HG03060 (cell line): Measurements from ENCODE around the gene STPG2.

Experiments
- ATAC-seq: cut with Tn5 transposase; IDR thresholded peaks from one replicate; pipeline ENCODE4 v1.9.1; 2021; ENCODE audit warnings: low read depth, moderate number of reproducible peaks; ENCODE audit not compliant: unreplicated experiment

Gene STPG2

DNA sequence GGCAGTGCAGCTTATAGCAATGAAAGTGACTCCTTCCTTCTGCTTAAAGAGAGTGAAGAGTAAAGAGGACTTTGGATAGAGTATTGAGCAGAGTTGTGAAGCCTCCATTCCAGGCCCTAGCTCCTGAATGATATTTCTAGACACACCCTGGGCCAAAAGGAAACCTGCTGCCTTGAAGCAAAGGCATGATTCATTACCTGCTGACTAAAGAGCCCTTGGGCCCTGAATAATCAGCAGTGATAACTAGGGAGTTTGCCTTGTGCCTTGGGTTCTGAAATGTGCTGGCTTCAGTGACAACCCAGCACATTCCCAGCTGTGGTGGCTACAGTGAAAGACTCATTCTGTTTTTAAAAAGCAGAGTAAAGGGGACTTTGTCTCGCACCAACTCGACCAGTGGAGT, 49.2 kb downstream of the STPG2 start:
- no peak for ATAC-seq

DNA sequence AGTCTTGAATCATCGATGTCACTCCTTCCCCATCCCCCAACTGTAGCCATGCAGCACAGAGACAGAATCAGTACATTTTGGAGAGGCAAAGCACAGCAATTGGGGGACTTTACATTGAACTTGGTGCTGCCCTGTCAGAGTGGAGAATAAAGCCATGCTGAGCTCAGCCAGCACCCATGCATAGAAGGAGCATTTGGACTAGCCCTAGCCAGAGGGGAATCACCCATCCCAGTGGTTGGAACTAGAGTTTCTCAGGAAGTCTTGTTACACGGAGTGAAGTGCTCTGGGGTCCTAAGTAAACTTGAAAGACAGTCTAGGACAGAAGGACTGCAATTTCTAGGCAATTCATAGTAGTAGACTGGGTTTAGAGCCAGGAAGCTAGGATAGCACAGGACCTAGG, 49.6 kb downstream of the STPG2 start:
- ATAC-seq = no peak

DNA sequence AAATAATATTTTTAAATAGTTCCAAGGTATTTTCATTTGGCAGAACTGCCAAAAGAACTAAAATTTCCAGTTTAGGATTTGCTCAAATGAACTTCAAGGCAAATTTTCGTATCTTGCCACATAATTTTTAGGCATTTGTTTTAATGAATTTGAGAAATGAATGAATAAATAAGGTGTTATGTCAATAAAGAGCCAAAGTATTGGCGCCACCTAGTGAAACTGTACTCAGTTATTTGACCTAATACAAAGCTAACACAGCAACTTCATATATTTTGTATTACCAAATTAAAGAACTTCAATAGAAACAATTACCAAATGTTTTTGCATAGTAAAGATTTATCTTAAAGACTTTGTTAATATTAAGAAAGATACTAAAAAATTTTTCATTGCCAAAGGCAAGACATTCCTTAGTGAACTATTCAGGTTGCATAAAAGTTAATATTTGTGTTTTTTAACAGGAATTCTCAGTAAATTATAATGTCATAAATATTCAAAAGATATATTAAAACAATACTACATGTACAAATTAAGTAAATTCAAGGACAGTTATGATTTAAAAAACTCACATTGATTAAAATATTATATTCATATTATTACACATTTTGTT, 50.3 kb downstream of the STPG2 start:
- no peak for ATAC-seq

DNA sequence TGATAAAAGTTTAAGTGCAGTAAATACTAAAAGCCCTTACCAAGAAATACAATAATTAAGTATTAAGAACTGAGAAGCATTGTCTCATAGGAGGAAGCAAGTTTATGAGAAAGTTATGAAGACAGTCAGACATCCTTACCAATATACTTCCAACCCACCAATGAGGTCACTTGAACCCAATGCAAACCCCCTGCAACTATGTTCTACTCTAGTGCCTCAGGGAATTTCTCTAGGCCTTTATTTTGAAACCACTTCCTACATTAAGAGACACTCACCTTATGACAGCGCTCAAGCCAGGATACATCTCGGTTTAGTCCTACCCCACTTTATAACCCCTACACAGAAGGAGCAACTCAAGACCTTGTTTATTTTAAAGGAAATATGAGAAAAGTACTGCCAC, 61.3 kb downstream of the STPG2 start:
- ATAC-seq = no peak

DNA sequence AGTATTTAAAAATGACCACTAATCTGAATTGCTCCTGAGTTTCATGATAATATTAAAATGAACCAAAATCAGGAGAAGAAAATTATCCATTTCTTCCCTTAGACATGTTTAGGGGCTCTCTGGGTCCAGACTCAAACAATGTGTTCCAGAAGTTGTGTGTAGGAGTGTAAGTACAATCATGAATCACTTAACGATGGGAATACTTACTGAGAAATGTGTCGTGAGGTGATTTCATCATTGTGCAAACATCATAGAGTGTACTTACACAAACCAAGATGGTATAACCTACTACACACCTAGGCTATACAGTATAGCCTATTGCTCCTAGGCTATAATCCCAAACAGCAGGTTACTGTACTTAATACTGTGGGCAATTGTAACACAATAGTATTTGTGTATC, 74.8 kb downstream of the STPG2 start:
- ATAC-seq = no peak

DNA sequence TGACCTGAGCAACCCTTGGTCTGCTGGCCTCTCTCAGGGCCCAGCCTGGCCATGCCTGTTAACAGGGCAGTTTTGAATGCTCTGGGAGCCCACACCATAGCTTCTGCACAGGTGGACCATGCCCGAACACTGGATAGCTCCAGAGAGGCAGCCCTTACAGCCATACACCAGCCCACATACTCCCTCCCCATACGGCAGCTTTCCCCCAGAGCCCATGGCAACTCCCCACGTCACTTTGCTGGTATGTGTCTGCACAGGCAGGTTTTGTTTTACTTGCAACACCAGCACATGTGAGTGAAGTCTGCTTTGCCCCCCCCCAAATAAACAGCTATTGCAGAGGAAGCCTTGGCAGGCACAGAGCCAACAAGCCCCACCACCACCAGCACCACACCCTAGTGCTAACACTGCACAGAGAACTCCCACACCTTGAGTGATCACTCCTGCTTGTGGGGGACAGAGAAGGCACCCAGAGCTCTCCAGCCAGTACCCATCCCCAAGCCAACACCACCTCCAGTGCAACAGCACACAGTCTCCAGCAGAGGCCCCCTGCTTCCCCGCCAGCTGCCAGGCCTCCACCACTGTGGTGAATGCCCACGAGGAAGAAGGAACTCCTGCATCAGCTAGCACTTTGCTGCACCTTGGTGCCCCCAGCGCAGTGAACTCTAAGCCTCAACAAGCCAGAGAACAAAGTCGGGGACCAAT, 87.3 kb downstream of the STPG2 start:
- no peak for ATAC-seq

DNA sequence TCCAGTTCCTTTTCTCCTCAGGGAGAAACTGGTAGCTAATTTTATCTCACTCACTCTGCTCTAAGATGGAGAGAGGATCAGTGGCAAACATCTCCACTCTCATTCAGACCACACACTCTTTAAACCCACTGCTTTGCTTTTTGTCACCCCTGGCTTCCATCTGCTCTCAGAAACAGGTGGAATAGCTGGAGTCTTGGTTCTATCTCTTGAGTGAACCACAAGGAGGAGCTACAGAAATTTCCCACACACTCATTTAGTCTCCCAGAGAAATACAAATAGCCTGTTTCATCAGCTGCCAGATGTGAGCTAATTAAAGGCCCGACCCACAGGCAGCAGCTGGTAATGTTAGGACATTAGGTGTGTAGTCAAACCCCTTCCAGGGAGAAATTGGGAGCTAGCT, 96.6 kb downstream of the STPG2 start:
- ATAC-seq = no peak

DNA sequence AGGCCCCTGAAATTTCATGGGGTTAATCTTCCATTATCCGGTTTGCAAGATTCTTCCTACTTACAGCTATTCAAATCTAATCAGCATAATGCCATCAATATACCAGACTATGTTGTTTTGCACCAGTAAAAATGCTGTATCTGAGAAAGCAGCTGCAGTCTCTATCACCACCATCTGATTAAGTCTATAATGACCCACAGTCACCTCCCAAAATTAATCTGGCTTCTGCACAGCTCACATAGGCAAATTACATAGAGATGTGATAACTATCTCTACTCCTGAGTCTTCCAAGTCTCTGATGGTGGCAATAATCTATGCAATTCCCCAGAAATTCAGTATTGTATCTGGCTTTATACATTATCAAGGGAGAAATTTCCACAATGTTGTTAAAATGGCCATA, 113.2 kb downstream of the STPG2 start:
- ATAC-seq = no peak

DNA sequence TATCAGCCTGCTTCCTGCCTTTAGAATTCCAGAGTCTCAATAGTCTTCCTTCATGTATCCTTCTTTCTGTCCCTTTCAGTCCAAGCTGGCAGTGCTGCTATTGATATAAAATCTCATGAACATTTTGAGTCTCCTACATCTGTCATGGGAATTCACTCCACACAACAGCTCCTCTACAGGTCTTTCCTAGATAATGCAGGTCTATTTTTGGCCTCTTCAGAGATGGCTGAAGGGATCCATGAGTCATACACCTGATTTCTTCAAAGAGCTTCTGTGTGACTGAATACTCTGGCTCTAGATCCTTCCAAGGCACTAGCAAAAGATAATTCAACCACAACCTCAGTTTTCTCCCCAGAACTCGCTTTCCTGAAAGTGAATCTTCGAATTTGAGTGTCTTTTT, 115.4 kb downstream of the STPG2 start:
- no peak for ATAC-seq

DNA sequence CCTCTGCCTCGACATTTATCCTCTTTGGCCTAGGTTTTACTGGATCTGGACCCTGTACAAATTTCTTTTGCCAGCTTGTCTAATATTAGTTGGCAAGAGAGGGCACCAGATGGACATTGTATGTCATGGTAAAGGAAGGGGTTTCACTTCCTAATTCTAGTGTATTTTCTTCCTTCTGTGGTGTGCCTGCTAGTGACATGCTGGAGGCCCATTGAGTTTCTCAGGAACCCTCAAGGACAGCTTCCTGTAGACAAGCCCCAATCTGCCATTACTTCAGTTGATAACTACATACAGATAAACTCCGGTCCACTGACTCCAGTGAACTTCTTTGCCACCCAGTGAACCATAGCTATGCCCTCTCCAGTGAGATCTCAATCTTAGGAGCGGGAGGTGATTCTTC, 116.9 kb downstream of the STPG2 start:
- no peak for ATAC-seq

DNA sequence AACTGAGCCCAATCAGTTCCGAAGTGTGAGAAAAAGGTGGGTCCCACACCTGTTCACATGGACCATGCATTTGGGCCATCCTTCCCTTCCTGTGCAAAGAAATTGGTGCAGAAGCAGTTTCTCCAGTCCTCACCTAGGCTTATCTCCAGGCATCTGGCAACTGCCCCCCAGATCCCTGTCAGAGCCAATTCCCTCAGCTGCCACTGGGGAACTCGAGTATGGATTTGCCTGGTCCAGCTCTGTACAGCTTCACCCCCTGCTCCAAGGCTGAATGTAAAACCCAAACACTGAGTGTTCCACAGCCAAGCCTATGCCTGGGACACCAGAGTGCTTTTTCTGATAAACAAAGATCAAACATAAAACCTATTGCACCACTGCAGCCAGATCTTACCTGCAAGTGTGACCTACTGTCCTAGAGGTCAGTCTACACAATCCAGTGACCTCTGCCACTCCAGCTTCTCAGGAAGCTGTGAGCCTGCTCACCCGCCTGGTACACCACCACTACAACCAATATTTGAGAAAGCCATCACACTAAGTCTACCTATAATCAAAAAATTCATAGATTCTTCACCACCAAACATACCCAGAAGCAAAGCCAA, 136.4 kb downstream of the STPG2 start:
- ATAC-seq = no peak

DNA sequence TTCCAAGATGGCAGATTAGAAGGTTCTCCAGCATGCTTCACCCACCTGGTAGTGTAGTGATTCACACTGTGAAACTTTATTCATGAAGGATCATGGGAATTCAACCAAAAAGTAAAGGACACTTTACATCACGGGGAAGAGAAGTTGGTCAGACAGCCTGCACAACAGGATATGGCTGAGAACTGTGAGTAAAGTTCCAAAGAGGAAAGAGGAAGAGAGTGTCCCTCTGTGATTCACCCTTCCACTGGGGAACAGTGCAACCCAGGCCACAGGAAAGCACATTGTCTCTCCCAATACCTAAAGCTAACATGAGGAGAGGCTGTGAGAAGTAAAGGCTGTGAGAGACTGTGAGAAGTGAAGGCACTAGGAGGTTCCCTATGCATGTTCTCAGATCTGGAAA, 137.2 kb downstream of the STPG2 start:
- no peak for ATAC-seq

DNA sequence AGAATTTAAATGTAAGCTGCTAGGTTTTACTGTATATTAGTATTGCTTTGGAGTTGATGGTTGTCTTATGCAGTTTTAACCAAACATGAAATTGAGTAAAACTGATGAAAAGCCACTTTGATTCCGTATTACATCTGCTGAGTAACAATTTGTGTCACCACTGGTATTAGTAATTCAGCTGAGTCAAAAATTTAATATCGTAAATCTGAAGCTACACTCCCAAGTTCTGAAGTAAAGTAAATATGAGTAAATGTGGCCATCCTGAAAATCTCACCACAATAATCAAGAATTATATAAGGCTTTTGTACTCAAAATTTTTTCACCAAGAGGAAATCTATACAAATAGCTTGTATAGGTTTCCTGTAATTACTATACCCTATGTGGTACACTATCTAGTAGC, 142.3 kb downstream of the STPG2 start:
- no peak for ATAC-seq

DNA sequence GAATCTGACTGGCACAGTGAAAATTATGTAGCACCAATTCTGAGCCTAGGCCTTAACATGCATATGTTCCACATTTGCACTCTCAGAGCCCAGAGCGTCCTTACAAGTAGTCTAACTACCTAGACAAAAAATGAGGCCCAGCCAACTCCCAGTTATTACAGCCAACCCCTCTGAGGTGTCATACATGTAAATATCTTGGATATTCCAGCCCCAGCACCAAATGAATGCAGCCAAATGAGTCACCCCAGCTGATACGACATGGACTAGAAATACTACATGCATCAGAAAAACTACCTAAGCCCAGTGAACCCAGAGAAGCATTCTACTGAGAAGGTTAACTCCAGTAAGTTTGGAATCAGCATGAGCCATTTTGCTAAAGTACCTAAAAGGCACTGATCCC, 145.1 kb downstream of the STPG2 start:
- no peak for ATAC-seq

DNA sequence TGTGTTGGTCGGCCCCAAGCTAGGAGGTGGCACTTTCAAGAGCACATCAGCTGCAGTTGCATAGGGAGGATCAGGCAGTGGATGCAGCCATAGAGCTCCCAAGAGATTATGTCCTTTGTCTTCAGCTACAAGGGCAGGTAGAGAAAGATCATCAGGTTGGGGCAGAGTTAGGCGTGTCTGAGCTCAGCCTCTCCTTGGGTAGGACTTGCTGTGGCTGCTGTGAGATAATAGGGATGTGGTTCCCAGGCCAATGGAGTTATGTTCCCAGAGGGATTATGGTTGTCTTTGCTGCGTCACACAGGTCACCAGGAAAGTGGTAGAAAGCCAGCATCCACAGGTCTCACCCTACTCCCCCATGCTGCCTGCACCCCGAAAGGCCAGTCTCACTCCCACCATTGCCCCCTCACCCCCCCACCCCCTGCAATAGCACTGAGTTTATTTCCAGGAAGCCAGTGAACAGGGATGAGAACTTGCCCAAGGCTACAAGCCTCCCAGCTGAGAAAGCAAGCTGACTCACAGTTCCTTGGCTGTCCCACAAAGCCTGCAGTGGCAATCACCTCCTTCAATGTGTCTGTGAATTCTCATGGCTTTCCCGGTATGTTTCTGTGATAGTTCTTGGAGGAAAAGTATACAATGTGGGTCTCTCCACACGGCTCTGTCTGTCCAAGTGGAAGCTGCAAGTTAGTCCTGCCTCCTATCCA, 148.4 kb downstream of the STPG2 start:
- no peak for ATAC-seq

DNA sequence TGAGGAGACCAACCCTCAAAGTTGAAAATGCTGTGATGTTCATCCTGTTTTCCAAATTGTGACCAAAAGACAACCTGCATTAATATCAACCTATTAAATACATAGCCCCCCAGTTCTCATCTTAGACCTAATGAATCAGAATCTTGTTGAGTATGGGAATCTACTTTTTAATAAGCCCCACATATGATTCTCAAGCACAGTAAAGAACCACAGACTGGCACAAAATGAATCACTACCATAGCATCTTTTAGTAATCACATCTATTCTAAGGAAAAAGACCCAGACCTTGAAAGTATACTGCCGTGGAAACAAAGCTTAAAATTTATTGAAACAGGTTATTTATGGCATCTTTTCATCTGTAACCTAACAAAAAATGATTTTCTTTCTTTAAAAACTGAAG, 152.9 kb downstream of the STPG2 start:
- no peak for ATAC-seq

DNA sequence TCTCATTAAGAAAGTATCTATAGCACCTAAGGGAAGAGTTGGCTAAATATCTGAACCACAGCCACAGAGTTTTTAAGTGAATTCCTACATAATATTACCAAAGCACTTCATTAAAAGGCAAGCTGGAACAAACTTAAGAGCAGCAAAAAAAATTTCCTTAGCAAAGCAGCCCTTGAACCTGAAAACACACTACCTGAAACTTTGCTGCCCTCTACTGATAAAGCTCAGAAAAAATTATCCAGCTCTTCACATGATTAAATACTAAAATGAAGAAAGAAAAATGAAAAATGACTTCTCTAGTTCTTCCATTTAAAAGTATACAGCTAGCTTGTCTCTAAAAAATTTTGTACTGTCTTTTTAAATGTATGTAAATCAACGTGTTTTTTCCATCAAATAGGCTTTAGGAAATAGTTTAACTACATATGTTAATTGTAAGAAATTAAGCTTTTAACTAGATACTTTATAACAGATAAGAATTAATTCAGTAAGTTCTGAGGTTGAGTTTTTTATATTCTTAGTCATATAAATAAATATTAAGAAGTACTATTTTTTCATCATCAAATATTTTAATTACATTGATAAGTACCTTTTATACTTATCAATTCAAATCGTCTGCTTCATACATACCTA, 156.1 kb downstream of the STPG2 start:
- ATAC-seq = no peak

DNA sequence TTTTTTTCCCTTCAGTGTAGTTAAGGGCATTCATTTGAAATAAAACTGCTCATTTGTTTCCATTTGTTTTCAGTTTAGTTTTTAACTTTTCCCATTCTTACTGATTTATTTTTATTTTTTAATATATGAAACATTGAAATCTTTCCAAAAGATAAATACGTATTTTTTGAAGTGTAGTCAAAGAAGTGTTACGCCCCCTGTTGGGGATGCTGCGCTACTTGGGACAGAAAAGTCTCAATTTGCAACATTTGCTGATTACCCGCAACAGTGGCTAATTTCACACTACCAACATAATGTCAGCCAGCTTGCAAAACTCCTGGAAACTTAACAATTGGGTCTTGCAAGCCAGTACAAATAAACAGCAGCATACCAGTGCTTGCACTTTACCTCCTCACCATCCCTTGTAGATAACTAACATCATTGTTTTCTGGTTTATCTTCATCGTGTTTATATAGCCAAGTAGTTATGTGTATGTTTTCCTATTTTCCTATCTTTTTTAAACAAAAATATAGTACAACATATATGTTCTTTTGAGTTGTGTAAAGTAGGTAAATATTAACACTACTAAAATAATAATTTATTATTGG, 158.6 kb downstream of the STPG2 start:
- no peak for ATAC-seq

DNA sequence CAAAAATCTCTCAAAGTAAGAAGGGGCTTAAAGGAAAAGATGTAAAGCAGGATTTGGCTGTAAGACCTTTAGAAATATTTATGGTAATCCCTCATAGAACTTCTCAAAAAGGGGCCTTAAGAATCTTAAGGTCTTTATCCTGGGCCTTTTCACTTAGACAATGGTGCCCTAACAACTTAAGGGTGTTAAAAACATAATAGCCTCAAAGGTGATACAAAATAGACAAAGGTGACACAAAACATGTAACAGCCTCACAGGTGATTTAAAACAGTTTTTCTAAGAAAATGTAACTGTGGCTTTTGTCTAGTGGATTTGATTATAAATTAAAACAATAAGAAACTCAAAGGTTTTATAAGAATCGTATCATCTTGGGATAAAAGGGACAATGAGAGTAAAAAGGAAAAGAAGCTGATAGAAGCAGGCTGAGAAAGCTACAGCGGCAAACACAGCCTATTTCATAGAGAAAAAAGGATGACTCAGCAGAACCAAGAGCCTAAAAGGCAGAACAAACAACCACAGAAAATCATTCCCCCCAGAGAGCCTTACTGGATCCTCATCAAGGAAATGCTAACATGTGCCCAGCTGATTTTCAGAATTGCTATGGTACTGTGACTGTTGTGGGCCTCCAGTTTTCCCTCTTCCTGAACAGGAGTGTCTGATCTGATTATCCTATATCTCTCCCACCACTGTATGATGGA, 164.3 kb downstream of the STPG2 start:
- ATAC-seq = no peak
